Measurements from ENCODE around the gene ZNF358. TPM values are rescaled to one million over a fixed set of nuclear protein-coding genes. Genes with fewer than 3 reads are reported as not detected.

Gene ZNF358
- total RNA-seq, 2 experiments from 2014 or later = 5.1 to 5.2 TPM

GRCh38 chr19:7519361-7520130 is 3.6 kb downstream of the ZNF358 start:
- intact Hi-C loops (cut with DNase I, micrococcal nuclease) = no loop called here
- H3K4me3 Mint-ChIP-seq = no peak overlapping the region
- Histone ChIP-seq H3K9me3 (ENCODE audit: control insufficient read depth in 1 of 2, insufficient read depth in 1 of 2, low read length in 2 of 2) (peaks cover 0 to 4% of the 10 kb centered on the region in 2 experiments), H3K27ac (ENCODE audit: low read depth in 1 of 2, low read length in 2 of 2) (no peak overlapping the region), H3K27me3 (ENCODE audit: control insufficient read depth in 1 of 2, insufficient read depth in 2 of 2, low read length in 2 of 2) (peaks cover 5 to 11% of the 10 kb centered on the region in 2 experiments), H3K4me3 (ENCODE audit: low read length) (no peak overlapping the region), H3K4me1 (ENCODE audit: insufficient read depth, low read length) (peaks cover 33% of the 10 kb centered on the region), H3K36me3 (ENCODE audit: insufficient read depth, low read length) (no peaks in the 10 kb centered on the region)
- H3K4me1 Mint-ChIP-seq (ENCODE audit: low read depth) = peaks cover 34% of the 10 kb centered on the region
- ChIA-PET CTCF (no interaction called here), POLR2A (no interaction called here)
- DNase-seq (peak in 1 of 14 experiments; percentile 22), ATAC-seq (ENCODE audit: poor library complexity) (no peak)
- H3K36me3 Mint-ChIP-seq (ENCODE audit: low read depth) = no peaks in the 10 kb centered on the region
- no peak overlapping the region for H3K27ac Mint-ChIP-seq
- no peak for TF ChIP-seq CTCF (IDR thresholded peaks at IDR 0.05)
- peaks cover 26% of the 10 kb centered on the region for H3K27me3 Mint-ChIP-seq
- no peaks in the 10 kb centered on the region for H3K9me3 Mint-ChIP-seq

GRCh38 chr19:7520131-7521051 is 4.5 kb downstream of the ZNF358 start:
- Histone ChIP-seq H3K9me3 (ENCODE audit: control insufficient read depth in 1 of 2, insufficient read depth in 1 of 2, low read length in 2 of 2) (peaks cover 0 to 4% of the 10 kb centered on the region in 2 experiments), H3K36me3 (ENCODE audit: insufficient read depth, low read length) (peaks cover 2% of the 10 kb centered on the region), H3K27ac (ENCODE audit: low read depth in 1 of 2, low read length in 2 of 2) (no peak overlapping the region), H3K4me1 (ENCODE audit: insufficient read depth, low read length) (peaks cover 33% of the 10 kb centered on the region), H3K4me3 (ENCODE audit: low read length) (no peak overlapping the region), H3K27me3 (ENCODE audit: control insufficient read depth in 1 of 2, insufficient read depth in 2 of 2, low read length in 2 of 2) (peaks cover 5 to 11% of the 10 kb centered on the region in 2 experiments)
- ChIA-PET POLR2A (interaction anchor here (3.8 kb wide), 1 partner anchor 15 kb away, joined by 50 read pairs; the partner anchor contains the start of gene PNPLA6), CTCF (no interaction called here)
- H3K4me3 Mint-ChIP-seq = no peak overlapping the region
- no peaks in the 10 kb centered on the region for H3K9me3 Mint-ChIP-seq
- TF ChIP-seq CTCF (IDR thresholded peaks at IDR 0.05) = no peak
- H3K36me3 Mint-ChIP-seq (ENCODE audit: low read depth) = no peaks in the 10 kb centered on the region
- H3K4me1 Mint-ChIP-seq (ENCODE audit: low read depth) = peaks cover 32% of the 10 kb centered on the region
- intact Hi-C loops (cut with DNase I, micrococcal nuclease) = no loop called here
- ATAC-seq (ENCODE audit: poor library complexity) (no peak), DNase-seq (peak in 1 of 14 experiments; percentile 30)
- no peak overlapping the region for H3K27ac Mint-ChIP-seq
- H3K27me3 Mint-ChIP-seq = peaks cover 19% of the 10 kb centered on the region

- Histone ChIP-seq H3K9me3 (ENCODE audit: control insufficient read depth in 1 of 2, insufficient read depth in 1 of 2, low read length in 2 of 2) (peaks cover 0 to 4% of the 10 kb centered on the region in 2 experiments), H3K27me3 (ENCODE audit: control insufficient read depth in 1 of 2, insufficient read depth in 2 of 2, low read length in 2 of 2) (peaks cover 2 to 10% of the 10 kb centered on the region in 2 experiments), H3K4me3 (ENCODE audit: low read length) (peak overlapping the region; percentile 49), H3K4me1 (ENCODE audit: insufficient read depth, low read length) (peaks cover 24% of the 10 kb centered on the region), H3K36me3 (ENCODE audit: insufficient read depth, low read length) (peaks cover 5% of the 10 kb centered on the region), H3K27ac (ENCODE audit: low read depth in 1 of 2, low read length in 2 of 2) (no peak overlapping the region)
- ATAC-seq (ENCODE audit: poor library complexity) (no peak), DNase-seq (peak in 1 of 14 experiments; percentile 14)
- TF ChIP-seq CTCF (IDR thresholded peaks at IDR 0.05) = no peak
- CTCF ChIA-PET = interaction anchor here (1.1 to 2.5 kb wide), 2 partner anchors 11 to 47 kb away, joined by 3 to 7 read pairs; no protein-coding TSS in a partner anchor
- Mint-ChIP-seq H3K4me3 (peak overlapping the region; percentile 97), H3K36me3 (ENCODE audit: low read depth) (peaks cover 7% of the 10 kb centered on the region), H3K27me3 (peaks cover 12% of the 10 kb centered on the region), H3K9me3 (no peaks in the 10 kb centered on the region), H3K27ac (peak overlapping the region; percentile 74), H3K4me1 (ENCODE audit: low read depth) (peaks cover 27% of the 10 kb centered on the region)
- intact Hi-C loops (cut with DNase I, micrococcal nuclease) = loop anchor here (1.0 to 2.0 kb wide), 2 partner anchors 13 to 33 kb away; partner anchors contain the start of gene PEX11G (in 1 of the 2)
- POLR2A ChIA-PET = interaction anchor here (0.5 to 3.8 kb wide), 7 partner anchors 9 to 1149 kb away, joined by 3 to 50 read pairs (median 4); partner anchors contain the start of genes ALKBH7 and PNPLA6
Observed at GRCh38 chr19:7521551-7522071, 5.7 kb downstream of the ZNF358 start.

Measured in CD4-positive, alpha-beta T cell (primary cell).